ENCODE data around the gene PDE6A. TPM values are rescaled to one million over a fixed set of nuclear protein-coding genes. Genes with fewer than 3 reads are reported as not detected.

The PDE6A gene
- total and polyA plus RNA-seq, 2 of the 13 experiments (the other 11 are each of a cell fraction or from before 2014, with no cell fraction given), result 0.01 TPM; not detected in 1

- intact Hi-C loops (cut with micrococcal nuclease; ENCODE audit: unreplicated experiment) (no loop called here), in situ Hi-C loops (cut with HindIII; ENCODE audit: extremely low pct_ligation_motif_present, low pct_unique_long_range_greater_than_20kb) (no loop called here)
- ChIA-PET CTCF (ENCODE audit: low intra/inter-chr PET ratio, low total read pairs) (no interaction called here), POLR2A (no interaction called here)
- 82% methylated on average over 3 of the region's 3 CpGs for WGBS (ENCODE audit: low lambda C conversion rate)
- DNase-seq (ENCODE audit: low spot score) (no peak), FAIRE-seq (no peak), ATAC-seq (no peak)
- BruUV-seq (replicated peaks), result no TSS peak
- TF ChIP-seq MYNN (CRISPR knock-in tag; IDR thresholded peaks at IDR 0.05; ENCODE audit: low read depth), result no peak
- no peak for TF ChIP-seq ZNF788 (CRISPR knock-in tag; IDR thresholded peaks at IDR 0.05; ENCODE audit: borderline replicate concordance)
- TF ChIP-seq FLYWCH1 (CRISPR knock-in tag; IDR thresholded peaks at IDR 0.05), result no peak
- no peak for TF ChIP-seq ZKSCAN1 (IDR thresholded peaks at IDR 0.05; ENCODE audit: low read length)
- no peak for TF ChIP-seq PAXIP1 (CRISPR knock-in tag; conservative IDR thresholded peaks at IDR 0.05)
- no peak for TF ChIP-seq SMARCC2 (IDR thresholded peaks at IDR 0.05)
- no peak for TF ChIP-seq MYC (CRISPR knock-in tag; IDR thresholded peaks at IDR 0.05; ENCODE audit: borderline replicate concordance)
- no peak for TF ChIP-seq MAX (IDR thresholded peaks at IDR 0.05)
- no peak for TF ChIP-seq ZBTB14 (CRISPR knock-in tag; IDR thresholded peaks at IDR 0.05)
- TF ChIP-seq ZNF770 (CRISPR knock-in tag; IDR thresholded peaks at IDR 0.05), result no peak
- TF ChIP-seq DNMT1 (CRISPR knock-in tag; IDR thresholded peaks at IDR 0.05), result no peak
- TF ChIP-seq ZNF766 (CRISPR knock-in tag; IDR thresholded peaks at IDR 0.05; ENCODE audit: borderline replicate concordance), result no peak
- TF ChIP-seq FOXO1 (CRISPR knock-in tag; IDR thresholded peaks at IDR 0.05), result no peak
- TF ChIP-seq TAF1 (CRISPR knock-in tag; IDR thresholded peaks at IDR 0.05), result no peak
- TF ChIP-seq ZNF629 (CRISPR knock-in tag; conservative IDR thresholded peaks at IDR 0.05), result no peak
- no peak for TF ChIP-seq CAMTA2 (CRISPR knock-in tag; IDR thresholded peaks at IDR 0.05; ENCODE audit: borderline replicate concordance)
- no peak for TF ChIP-seq NFIB (CRISPR knock-in tag; IDR thresholded peaks at IDR 0.05; ENCODE audit: borderline replicate concordance)
- no peak for TF ChIP-seq ZC3H13 (CRISPR knock-in tag; IDR thresholded peaks at IDR 0.05)
- H3K79me2 ChIP-seq (ENCODE audit: insufficient read depth, low read length), result no peaks in the 10 kb centered on the region
- H3K4me3 ChIP-seq (replicated peaks in 1 of 3; ENCODE audit: insufficient read depth in 1 of 3, low read depth in 2 of 3, low read length in 3 of 3), result no peak overlapping the region
- no peak overlapping the region for H3K27ac ChIP-seq (ENCODE audit: extremely low read length, insufficient read depth, low read length)
- peaks cover 44% of the 10 kb centered on the region for H3K4me1 ChIP-seq (ENCODE audit: insufficient read depth, low read length)
- no peaks in the 10 kb centered on the region for H3K9me3 ChIP-seq (ENCODE audit: low read length)
- no peaks in the 10 kb centered on the region for H4K20me1 ChIP-seq (ENCODE audit: insufficient read depth, low read length)
- no peak overlapping the region for H3K9ac ChIP-seq (ENCODE audit: insufficient read depth, low read depth, low read length)
- H3K27me3 ChIP-seq (ENCODE audit: control insufficient read depth in 1 of 2, insufficient read depth in 2 of 2, low read length in 2 of 2), result no peaks in the 10 kb centered on the region
- no peaks in the 10 kb centered on the region for H3K36me3 ChIP-seq (replicated peaks in 1 of 2; ENCODE audit: control insufficient read depth in 1 of 2, insufficient read depth in 2 of 2, low read length in 2 of 2)
- no peak overlapping the region for H2AFZ ChIP-seq (ENCODE audit: low read length)
- no peak overlapping the region for H3K4me2 ChIP-seq (ENCODE audit: low read depth, low read length)
These were observed 19.1 kb upstream of the PDE6A start for GRCh38 chr5:149963729-149964128.
